Effector memory CD8-positive, alpha-beta T cell (primary cell): ENCODE data around the gene ANTXR2.

ENCODE experiments used
- ATAC-seq: fragments of 150-1000 bp; cut with Tn5 transposase; replicated peaks from 2 replicates; pipeline ENCODE4 v1.10.0; 2021; ENCODE audit warnings: mild to moderate bottlenecking, moderate library complexity
- DNase-seq, 3 experiments: peaks; one replicate each; pipeline ENCODE4 v3.0.0; 2021
- H3K27ac Mint-ChIP-seq, 2 donors: one replicate each; pipeline ENCODE4 v1.8.0; 2022; ENCODE audit warnings: mild to moderate bottlenecking in 2 of 2, mixed read lengths in 2 of 2, moderate library complexity in 2 of 2
- H3K27me3 Mint-ChIP-seq, 2 donors: one replicate each; pipeline ENCODE4 v1.8.0; 2022; ENCODE audit warnings: mixed read lengths in 2 of 2
- H3K36me3 Mint-ChIP-seq: one replicate; pipeline ENCODE4 v1.8.0; 2022; ENCODE audit warnings: mild to moderate bottlenecking, moderate library complexity, mixed read lengths; ENCODE audit not compliant: insufficient read depth
- H3K4me1 Mint-ChIP-seq, 2 donors: one replicate each; pipeline ENCODE4 v1.8.0; 2022; ENCODE audit warnings: low read depth in 2 of 2, mixed read lengths in 2 of 2
- H3K4me3 Mint-ChIP-seq, 2 donors: one replicate each; pipeline ENCODE4 v1.8.0; 2022; ENCODE audit warnings: mild to moderate bottlenecking in 2 of 2, mixed read lengths in 2 of 2, moderate library complexity in 2 of 2
- H3K9me3 Mint-ChIP-seq, 2 donors: one replicate each; pipeline ENCODE4 v1.8.0; 2022; ENCODE audit warnings: mixed read lengths in 2 of 2

ANTXR2 gene

DNA sequence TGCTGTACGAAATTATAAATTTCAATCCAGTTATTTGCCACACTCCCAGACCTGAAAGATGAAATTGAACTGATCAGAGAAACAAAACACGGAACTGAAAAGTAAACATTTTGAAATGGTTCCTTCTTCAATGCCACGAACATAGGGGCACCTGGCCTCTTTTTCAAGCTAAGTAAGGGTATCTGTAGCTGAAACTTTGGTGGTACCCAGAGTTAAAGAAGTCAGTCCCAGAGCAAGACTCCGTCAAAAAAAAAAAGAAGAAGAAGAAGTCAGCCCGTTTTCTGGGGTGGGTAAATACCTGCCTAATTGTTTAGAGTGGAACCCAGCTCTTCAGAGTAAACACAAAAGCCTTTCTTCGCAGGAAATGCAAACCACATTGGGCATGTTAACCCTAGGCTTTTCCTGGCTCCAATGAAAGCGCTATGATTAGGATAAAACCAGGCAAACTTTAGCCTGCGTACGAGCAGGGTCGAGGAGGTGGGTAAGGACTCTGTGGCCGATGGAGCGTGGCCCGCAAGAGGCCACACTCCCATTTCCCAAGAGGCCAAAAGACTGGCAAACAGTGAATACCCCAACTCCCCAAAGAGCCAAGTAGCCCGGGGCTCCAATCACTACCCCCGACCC, 1.3 kb downstream of the ANTXR2 start:
- Mint-ChIP-seq H3K27me3 (no peaks in the 10 kb centered on the region), H3K36me3 (peaks cover 37% of the 10 kb centered on the region), H3K4me1 (peaks cover 36 to 69% of the 10 kb centered on the region in 2 donors), H3K9me3 (no peaks in the 10 kb centered on the region), H3K27ac (peak overlapping the region; percentile 96 to 97), H3K4me3 (peak overlapping the region; percentile 93 to 97)
- DNase-seq = no peak
- peak; percentile 4 for ATAC-seq

- H3K27ac Mint-ChIP-seq = peak overlapping the region; percentile 96 to 97
- no peak for DNase-seq
- no peaks in the 10 kb centered on the region for H3K9me3 Mint-ChIP-seq
- no peaks in the 10 kb centered on the region for H3K27me3 Mint-ChIP-seq
- H3K4me1 Mint-ChIP-seq = peaks cover 36 to 75% of the 10 kb centered on the region in 2 donors
- H3K36me3 Mint-ChIP-seq = peaks cover 44% of the 10 kb centered on the region
- no peak for ATAC-seq
- H3K4me3 Mint-ChIP-seq = peak overlapping the region; percentile 93 to 97
These were observed 2.0 kb downstream of the ANTXR2 start for GRCh38 chr4:80070880-80071603.

- no peak for ATAC-seq
- Mint-ChIP-seq H3K9me3 (no peaks in the 10 kb centered on the region), H3K27me3 (no peaks in the 10 kb centered on the region), H3K4me1 (peaks cover 34 to 70% of the 10 kb centered on the region in 2 donors), H3K36me3 (peaks cover 44% of the 10 kb centered on the region), H3K27ac (peak overlapping the region; percentile 96 to 97), H3K4me3 (peak overlapping the region; percentile 93 to 97)
- DNase-seq = no peak
These were observed 2.9 kb downstream of the ANTXR2 start for GRCh38 chr4:80069837-80070731.

GRCh38 chr4:80069108-80069836, 3.8 kb downstream of the ANTXR2 start:
- Mint-ChIP-seq H3K27me3 (no peaks in the 10 kb centered on the region), H3K9me3 (no peaks in the 10 kb centered on the region), H3K4me3 (peak overlapping the region in 1 of 2 donors; percentile 34), H3K36me3 (peaks cover 45% of the 10 kb centered on the region), H3K4me1 (peaks cover 31 to 66% of the 10 kb centered on the region in 2 donors), H3K27ac (peak overlapping the region; percentile 96 to 97)
- no peak for ATAC-seq
- DNase-seq = no peak

- DNase-seq (no peak), ATAC-seq (no peak)
- Mint-ChIP-seq H3K36me3 (peaks cover 37% of the 10 kb centered on the region), H3K27me3 (no peaks in the 10 kb centered on the region), H3K4me3 (no peak overlapping the region), H3K9me3 (no peaks in the 10 kb centered on the region), H3K4me1 (peaks cover 15 to 45% of the 10 kb centered on the region in 2 donors), H3K27ac (no peak overlapping the region)
These were observed 7.4 kb downstream of the ANTXR2 start for GRCh38 chr4:80065601-80066000.

DNA sequence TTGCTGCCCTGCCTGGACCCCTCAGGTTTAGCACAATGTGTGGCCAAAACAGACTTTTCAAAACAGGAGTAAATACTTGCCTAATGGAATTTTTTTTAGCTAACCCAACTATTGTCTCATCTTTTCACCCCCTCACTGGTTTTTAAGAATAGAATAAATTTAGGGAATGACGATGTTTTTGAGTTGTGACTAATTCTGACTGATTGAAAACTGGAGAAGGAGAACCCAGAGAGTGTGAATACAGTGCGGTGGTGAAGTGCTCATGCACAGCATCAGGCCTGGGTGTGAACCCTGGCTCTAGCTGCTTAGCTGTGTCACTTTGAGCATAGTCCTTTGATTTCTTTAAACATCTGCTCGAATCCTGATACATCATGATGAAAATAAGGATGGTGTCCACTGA, 10.5 kb downstream of the ANTXR2 start:
- ATAC-seq = no peak
- Mint-ChIP-seq H3K27me3 (no peaks in the 10 kb centered on the region), H3K4me1 (peaks cover 22 to 39% of the 10 kb centered on the region in 2 donors), H3K36me3 (peaks cover 38% of the 10 kb centered on the region), H3K4me3 (no peak overlapping the region), H3K9me3 (no peaks in the 10 kb centered on the region), H3K27ac (peak overlapping the region; percentile 63 to 79)
- no peak for DNase-seq

DNA sequence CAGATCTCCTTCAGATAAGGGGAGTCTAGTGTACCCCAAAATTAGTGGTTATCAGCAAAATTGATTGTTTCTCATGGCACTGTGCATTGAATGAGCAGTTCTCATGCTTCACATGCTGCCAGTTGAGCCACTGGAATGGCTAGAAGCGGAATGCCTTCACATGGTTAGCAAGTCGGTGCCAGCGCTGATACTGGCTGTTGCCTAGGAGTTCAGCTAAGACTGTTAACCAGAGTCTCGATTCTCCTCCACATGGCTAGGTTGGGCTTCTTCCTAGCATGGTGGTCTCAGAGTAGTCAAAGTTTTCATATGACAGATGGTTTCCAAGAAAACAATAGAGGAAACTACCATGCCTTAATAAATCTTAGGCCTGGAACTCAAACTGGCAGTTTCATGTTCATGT, 12.2 kb downstream of the ANTXR2 start:
- Mint-ChIP-seq H3K27ac (peak overlapping the region in 1 of 2 donors; percentile 99), H3K36me3 (peaks cover 27% of the 10 kb centered on the region), H3K9me3 (no peaks in the 10 kb centered on the region), H3K4me1 (peaks cover 20 to 27% of the 10 kb centered on the region in 2 donors), H3K27me3 (no peaks in the 10 kb centered on the region), H3K4me3 (no peak overlapping the region)
- DNase-seq = no peak
- ATAC-seq = no peak

GRCh38 chr4:80058740-80059139, 14.3 kb downstream of the ANTXR2 start:
- H3K27ac Mint-ChIP-seq = peak overlapping the region; percentile 99 to 100
- H3K4me3 Mint-ChIP-seq = peak overlapping the region; percentile 75 to 79
- H3K36me3 Mint-ChIP-seq = peaks cover 35% of the 10 kb centered on the region
- ATAC-seq (peak; percentile 96), DNase-seq (peak; percentile 39 to 50 (median 48))
- no peaks in the 10 kb centered on the region for H3K9me3 Mint-ChIP-seq
- no peaks in the 10 kb centered on the region for H3K27me3 Mint-ChIP-seq
- peaks cover 16 to 25% of the 10 kb centered on the region in 2 donors for H3K4me1 Mint-ChIP-seq

GRCh38 chr4:80054375-80054774, 18.7 kb downstream of the ANTXR2 start:
- DNase-seq (no peak), ATAC-seq (no peak)
- H3K4me3 Mint-ChIP-seq = no peak overlapping the region
- peaks cover 10 to 23% of the 10 kb centered on the region in 2 donors for H3K4me1 Mint-ChIP-seq
- peaks cover 54% of the 10 kb centered on the region for H3K36me3 Mint-ChIP-seq
- H3K27ac Mint-ChIP-seq = peak overlapping the region; percentile 29 to 73
- no peaks in the 10 kb centered on the region for H3K27me3 Mint-ChIP-seq
- no peaks in the 10 kb centered on the region for H3K9me3 Mint-ChIP-seq

GRCh38 chr4:80053140-80053910, 19.7 kb downstream of the ANTXR2 start:
- DNase-seq (no peak), ATAC-seq (no peak)
- peaks cover 52% of the 10 kb centered on the region for H3K36me3 Mint-ChIP-seq

GRCh38 chr4:80049813-80050534, 23.1 kb downstream of the ANTXR2 start:
- DNase-seq (no peak), ATAC-seq (no peak)
- Mint-ChIP-seq H3K36me3 (peaks cover 51% of the 10 kb centered on the region), H3K4me3 (no peak overlapping the region), H3K9me3 (no peaks in the 10 kb centered on the region), H3K4me1 (peaks cover 8 to 16% of the 10 kb centered on the region in 2 donors), H3K27me3 (no peaks in the 10 kb centered on the region), H3K27ac (no peak overlapping the region)

More at GRCh38 chr4:80053140-80053910, 19.7 kb downstream of the ANTXR2 start:
- no peaks in the 10 kb centered on the region for H3K9me3 Mint-ChIP-seq
- no peak overlapping the region for H3K4me3 Mint-ChIP-seq
- H3K4me1 Mint-ChIP-seq = peaks cover 7 to 18% of the 10 kb centered on the region in 2 donors
- no peaks in the 10 kb centered on the region for H3K27me3 Mint-ChIP-seq
- peak overlapping the region; percentile 29 to 73 for H3K27ac Mint-ChIP-seq

- DNase-seq (no peak), ATAC-seq (no peak)
- no peaks in the 10 kb centered on the region for H3K9me3 Mint-ChIP-seq
- H3K27ac Mint-ChIP-seq = no peak overlapping the region
- peaks cover 7 to 15% of the 10 kb centered on the region in 2 donors for H3K4me1 Mint-ChIP-seq
- no peak overlapping the region for H3K4me3 Mint-ChIP-seq
- H3K27me3 Mint-ChIP-seq = no peaks in the 10 kb centered on the region
- peaks cover 46% of the 10 kb centered on the region for H3K36me3 Mint-ChIP-seq
These were observed 23.6 kb downstream of the ANTXR2 start for GRCh38 chr4:80049402-80049801.
